Putamen (tissue), 1 donor: ENCODE results near the gene NCOA6.
A peak's percentile ranks its signal among the peaks of the same experiment; 100 is the strongest.
"Not testable (repeated sequence)": the region's sequence is repeated elsewhere in the genome, so short reads cannot be mapped to it uniquely, and the experiment has no call there.

Source experiments
- DNase-seq: peaks from one replicate; pipeline ENCODE4 v3.0.0-alpha.2; 2016; ENCODE audit warnings: low spot score

NCOA6 gene

DNA sequence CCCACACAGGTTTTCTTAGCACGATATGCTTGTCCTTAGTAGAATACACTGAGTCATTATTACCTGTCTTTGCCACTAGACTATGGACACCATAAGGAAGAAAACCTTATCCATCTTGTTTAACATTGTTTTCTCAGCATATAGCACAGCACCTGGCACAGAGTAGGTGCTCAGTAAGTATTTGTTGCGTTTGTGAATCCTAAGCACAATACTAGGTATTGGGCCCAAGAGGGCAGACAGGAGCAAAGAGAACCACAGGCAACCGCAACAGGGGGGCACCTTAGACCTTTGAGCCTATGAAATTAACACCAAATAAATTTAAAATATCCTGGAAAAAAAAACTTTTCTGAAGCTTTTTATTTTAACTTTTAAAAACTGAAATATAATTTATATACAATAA lies 3.7 kb upstream of the NCOA6 start:
- no peak for DNase-seq

DNA sequence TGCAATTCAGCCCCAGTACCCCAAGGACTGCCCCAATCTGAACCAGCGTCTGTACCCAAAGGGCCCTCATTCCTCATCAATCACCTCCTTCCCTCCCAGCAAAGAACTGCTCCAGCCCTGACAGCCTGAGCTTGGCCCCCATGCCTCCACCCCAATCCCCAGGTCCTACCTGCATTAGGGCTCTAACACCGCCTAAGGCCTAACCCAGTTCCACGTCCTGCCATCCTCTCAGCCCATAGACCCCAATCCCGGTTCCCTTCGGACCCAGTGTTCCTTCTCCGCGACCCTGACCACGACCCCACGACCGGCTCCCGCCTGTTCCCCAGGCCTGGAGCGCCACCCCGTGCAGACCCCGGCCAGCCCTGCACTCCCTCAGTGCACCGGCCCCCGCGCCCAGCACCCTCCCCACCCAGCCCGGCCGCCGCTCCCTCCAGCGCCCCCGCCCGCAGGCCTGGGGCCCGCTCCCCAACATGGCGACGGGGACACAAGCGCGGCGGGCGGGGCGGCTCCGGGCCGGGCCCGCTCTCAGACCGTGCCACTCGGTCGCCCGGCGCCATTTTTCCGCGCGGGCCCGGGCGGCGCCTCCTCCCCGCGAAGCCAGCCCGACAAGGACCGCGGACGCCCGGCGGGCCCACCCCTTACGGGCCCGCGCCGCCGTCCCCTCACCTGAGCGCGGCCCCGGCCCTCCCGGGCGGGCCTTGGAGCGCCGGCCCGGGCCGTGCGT lies 483 bp downstream of the NCOA6 start:
- peak; percentile 73 for DNase-seq

DNA sequence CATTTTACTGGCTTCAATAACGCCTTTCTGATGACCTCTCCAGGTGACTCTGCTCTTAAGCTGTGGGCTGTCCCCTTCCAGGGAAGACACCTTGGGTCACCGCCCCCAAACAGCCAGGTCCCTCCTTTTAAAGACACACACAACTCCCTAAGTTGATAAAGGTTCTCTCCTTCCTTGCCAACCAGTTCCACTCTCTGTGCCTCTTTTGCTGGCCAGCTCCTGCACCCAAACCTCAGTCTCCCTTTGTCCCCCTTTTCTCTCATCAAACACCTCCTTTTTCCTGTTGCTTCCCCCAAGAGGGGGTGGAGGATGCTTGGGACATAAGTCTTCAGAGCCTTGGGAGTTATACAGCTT lies 1.0 kb downstream of the NCOA6 start:
- peak; percentile 46 for DNase-seq

DNA sequence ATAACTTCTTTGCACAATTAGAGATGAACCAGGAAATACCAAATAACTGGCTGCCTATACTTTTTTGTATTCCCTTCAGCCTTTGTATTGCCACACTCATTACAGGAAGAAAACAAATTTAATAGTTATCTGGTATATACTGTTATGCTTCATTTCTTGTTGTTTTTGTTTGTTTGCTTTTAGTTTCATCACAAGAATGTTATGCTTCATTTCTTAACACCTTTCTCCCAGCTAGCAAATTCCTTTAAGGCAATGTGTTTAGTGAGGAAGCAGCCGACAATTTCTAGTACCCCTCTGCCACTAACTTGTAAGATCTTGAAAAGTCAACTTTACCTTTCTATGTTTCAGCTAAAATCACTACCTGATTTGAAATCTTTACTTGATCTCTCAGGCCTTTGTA lies 1.4 kb downstream of the NCOA6 start:
- DNase-seq = no peak

DNA sequence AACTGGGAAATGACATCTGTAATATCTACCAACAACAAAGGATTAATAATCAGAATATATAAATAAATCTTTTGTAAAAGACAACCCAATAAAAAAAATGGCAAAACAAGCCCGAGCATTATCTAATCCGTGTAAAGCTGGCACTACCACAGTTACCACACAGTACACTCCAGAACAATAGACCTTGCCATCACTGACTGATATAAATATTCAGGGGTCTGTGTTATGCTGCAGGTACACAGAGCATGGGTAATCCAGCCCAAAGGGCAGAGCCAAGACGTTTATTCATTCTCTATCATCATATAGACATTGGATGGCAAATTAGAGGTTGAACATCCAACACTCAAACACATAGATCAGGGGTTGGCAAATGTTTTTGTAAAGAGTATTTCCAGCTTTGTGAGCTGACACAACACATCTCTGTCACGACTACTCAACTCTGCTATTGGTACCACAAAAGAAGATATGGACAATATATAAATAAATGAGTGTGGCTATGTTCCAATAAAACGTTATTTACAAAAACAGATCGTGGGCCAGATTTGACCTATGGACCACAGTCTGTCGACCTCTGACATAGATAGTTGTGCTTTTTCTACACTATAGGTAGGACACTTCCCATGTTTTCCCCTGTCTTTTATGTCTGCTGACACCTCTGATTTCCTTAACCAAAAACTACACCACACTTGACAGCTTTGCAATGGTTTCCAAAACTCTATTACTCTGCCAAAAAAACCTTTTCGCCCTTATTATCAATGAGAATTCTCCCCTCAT lies 4.5 kb downstream of the NCOA6 start:
- peak; percentile 18 for DNase-seq

DNA sequence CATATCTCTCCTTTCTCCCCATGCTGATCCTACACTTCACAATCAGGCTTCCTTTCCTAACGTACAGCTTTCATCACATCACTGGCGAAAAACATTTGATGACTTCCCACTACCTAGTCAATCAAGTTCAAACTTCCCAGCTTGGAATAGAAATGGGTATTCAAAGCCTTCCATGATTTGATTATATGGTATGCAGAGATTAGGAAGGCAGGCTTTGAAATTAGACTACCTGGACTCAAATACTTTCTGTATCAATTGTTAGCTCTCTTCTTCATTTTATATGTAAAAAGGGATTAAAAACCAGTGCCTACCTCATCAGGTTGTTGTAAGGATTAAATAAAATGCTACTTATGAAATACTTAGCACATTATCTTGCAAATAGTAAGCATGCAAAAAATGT lies 7.7 kb downstream of the NCOA6 start:
- DNase-seq = peak; percentile 15

DNA sequence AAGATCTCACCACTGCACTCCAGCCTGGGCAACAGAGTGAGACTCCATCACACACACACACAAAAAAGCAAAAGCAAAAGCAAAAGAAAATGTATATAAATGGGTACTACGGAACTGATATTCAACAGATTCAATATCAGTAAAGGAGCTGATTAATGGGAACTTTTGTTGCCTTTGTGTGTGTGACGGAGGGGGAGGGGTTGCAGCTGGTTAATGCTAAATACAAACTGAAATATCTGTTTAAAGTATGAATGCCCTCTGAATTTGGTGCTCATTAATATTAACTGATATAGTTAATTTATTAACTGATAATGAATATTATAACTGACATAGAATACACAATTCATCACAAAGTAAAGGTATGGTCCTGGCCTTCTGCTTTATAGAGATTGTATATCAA lies 8.4 kb downstream of the NCOA6 start:
- peak; percentile 31 for DNase-seq

DNA sequence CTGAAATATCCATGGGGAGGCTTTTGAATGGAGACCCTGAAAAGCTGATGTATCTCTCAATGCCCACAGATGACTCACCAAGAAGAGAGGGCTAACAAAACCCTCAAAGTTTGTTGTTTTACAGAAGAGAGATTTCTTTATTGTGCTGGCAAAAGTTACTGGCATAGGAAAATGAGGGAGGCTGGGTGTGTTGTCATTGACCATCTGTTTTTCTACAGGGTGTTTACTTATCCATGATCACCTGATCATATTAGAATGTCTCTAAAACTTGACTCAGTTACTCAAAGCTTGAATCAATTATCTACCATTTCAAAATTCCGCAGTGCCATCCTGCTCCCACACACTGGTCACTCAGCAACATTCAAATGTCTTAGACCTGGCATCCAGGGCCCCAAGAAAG lies 9.8 kb downstream of the NCOA6 start:
- no peak for DNase-seq

DNA sequence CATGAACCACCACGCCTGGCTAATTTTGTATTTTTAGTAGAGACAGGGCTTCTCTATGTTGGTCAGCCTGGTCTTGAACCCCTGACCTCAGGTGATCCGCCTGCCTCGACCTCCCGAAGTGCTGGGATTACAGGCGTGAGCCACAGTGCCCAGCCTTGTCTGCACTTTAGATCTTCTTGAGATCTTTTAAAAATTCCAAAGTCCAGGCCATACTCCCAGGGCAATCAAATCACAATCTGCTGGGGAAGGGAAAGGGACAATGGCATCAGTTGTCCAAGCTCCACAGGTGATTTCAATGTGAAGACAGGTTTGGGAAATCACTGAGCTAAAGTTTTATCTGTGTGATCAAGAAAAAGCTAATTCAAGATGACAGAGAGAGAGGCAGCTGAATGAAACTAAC lies 16.9 kb downstream of the NCOA6 start:
- DNase-seq = no peak

DNA sequence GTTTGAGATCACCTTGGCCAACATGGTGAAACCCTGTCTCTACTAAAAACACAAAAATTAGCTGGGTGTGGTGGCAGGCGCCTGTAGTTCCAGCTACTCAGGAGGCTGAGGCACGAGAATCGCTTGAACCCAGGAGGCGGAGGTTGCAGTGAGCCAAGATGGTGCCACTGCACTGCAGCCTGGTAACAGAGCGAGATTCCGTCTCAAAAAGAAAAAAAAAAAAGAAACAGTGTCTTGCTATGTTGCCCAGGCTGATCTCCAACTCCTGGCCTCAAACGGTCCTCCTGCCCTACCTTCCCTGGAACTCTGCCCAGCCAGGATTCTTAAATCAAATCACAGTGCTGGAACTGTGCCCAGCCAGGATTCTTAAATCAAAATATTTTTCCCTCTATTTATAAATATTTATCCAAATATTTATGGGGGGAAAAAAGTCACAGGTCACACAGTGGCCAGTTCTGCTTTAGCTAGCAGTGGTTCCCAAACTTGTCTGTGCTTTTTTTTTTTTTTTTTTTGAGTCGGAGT lies 17.4 kb downstream of the NCOA6 start:
- DNase-seq = not testable (repeated sequence)

DNA sequence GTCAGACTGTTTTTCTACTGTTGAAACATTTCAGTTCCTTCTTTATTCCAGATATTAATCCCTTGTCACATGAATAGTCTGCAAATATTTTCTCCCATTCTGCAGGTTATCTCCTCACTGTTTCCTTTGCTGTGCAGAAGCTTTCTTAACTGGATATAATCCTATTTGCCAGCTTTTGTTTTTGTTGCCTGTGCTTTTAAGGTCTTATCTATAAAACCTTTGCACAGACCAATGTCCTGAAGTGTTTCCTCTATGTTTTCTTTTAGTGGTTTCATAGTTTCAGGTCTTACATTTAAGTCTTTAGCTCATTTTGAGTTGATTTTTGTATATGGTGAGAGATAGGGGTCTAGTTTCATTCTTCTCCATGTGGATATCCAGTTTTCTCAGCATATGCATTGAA lies 19.2 kb downstream of the NCOA6 start:
- DNase-seq = no peak

DNA sequence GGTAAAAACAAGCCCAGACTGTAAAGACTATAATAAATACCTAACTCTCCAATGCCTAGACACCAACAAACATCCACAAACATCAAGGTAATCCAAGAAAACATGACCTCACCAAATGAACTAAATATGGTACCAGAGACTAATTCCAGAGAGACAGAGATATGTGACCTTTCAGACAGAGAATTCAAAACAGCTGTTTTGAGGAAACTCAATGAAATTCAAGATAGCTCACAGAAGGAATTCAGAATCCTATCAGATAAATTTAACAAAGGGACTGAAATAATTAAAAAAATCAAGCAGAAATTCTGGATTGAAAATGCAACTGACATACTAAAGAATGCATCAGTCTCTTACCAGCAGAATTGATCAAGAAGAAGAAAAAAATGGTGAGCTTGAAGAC lies 26.6 kb downstream of the NCOA6 start:
- no peak for DNase-seq

DNA sequence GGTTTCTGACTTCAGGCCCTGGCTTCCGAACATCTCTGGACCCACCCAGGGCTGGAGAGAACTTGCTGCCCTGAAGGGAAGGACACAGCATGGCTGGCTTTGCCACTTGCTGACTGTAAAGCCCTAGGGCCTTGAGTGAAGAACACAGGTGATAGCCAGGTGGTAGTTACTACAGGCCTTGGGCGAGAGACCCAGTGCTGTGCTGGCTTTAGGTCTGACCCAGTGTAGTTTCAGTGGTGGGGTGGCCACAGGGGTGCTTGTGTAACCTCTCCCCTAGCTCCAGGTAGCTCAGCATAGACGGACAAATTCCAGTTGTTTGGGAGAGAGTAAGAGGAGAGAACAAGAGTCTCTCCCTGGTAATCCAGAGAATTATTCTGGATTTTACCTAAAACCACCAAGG lies 27.1 kb downstream of the NCOA6 start:
- DNase-seq = no peak

DNA sequence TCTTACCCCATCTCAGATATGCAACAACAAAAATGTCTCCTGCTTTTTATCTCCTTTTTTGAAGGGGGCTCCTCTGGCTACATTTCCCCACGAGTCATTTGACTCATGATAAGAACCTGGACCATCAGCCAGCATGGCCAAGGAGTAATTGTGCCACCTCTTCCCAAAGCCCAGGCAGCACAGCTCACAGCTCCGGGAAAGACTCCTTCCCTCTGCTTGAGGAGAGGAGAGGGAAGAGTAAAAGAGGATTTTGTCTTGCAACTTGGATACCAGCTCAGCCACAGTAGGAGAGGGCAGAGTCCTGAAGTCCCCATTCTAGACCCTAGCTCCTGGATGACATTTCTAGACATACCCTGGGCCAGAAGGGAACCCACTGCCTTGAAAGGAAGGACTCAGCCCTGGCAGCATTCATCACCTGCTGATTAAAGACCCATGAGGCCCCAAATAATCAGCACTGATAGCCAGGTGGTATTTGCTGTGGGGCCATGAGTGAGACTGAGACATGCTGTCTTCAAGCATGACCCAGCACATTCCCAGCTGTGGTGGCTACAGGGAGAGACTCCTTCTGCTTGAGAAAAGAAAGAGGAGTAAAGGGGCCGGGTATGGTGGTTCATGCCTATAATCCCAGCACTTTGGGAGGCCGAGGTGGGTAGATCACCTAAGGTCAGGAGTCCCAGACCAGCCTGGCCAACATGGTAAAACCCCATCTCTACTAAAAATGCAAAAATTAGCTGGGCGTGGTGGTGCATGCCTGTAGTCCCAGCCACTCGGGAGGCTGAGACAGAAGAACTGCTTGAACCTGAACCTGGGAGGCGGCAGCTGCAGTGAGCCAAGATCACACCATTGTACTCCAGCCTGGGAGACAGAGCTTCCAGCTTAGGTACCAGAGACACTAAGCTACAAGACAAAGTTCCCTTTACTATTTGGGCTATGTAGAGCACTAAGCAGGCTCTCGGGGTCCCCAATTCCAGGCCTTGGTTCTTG lies 28.1 kb downstream of the NCOA6 start:
- no peak for DNase-seq

DNA sequence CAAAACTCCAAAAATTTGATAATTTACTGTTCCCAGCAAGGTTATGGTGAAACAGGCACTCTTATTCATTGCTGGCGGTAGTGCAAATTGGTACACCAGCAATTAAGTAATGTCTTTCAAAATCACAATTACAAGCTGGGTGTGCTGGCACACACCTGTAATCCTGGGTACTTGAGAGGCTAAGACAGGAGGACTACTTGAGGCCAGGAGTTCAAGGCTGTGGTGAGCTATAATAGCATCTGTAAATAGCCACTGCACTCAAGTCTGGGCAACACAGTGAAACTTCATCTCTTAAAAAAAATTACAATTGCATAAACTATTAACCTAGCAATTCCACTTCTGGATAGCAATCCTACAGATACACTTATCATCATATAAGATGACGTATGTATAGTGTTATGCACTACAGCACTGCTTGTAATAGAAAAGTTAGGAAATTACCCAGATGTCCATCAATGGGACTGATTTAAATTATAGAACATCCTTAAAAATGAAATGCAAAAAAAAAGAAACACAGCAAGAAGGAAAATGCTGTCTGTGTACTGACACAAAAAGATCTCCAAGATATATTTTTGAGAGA lies 31.4 kb downstream of the NCOA6 start:
- DNase-seq = no peak

DNA sequence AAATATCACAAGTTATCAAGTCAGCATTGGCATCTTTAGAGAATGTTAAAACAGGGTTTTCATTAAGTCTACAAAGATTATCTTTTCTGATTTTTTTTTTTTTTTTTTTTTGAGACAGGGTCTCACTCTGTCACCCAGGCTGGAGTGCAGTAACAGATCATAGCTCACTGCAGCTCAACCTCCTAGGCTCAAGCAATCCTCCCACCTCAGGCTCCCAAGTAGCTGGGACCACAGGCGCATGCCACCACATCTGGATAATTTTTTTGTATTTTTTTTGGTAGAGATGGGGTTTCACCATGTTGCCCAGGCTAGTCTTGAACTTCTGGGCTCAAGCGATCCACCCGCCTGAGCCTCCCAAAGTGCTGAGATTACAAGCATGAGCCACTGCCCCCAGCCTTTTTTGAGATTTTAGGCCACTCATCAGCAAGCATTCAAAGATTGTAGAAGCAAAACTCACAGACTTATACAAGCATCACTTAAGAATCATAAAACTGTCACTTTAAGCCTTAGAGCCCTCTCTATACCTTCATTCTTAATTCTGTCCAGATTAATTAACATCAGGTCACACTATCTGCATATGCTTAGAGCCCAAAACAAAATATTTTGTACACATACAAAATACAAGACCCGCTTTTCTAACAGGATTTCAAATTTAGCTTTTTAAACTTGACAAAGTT lies 32.6 kb downstream of the NCOA6 start:
- no peak for DNase-seq

DNA sequence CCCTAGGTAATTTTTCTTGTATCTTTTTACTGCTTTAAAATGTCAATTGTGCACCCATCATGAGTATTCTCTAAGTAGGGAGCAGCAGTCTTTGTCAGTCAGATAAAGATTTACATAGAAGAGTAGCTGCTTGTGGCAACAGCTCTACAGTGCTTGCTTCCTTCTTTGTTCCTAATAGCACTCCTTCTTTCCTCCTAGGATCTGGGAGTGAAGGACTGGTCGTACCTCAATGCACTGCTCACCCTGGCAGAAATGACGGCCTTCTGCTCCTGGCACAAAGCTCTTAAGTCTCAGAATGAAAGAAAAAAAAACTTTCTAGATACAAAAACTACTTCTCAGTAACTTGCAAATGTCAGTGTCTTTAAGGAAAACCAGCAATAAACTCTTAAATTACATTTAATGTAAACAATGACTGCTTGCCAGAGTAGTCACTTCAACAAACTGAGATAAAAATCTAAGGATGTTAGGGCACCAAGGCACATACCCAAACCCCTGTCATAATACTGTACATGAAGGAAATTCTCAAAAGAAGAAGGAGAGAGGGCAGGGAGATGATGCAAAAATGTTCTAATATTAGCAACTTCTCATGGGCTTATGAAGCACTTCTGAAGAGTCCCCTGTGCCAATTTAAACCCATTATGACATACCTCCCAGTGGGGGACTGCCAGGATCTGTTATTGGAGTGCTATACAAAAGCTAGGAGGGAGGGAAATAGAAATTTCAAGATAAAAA lies 34.0 kb downstream of the NCOA6 start:
- no peak for DNase-seq

DNA sequence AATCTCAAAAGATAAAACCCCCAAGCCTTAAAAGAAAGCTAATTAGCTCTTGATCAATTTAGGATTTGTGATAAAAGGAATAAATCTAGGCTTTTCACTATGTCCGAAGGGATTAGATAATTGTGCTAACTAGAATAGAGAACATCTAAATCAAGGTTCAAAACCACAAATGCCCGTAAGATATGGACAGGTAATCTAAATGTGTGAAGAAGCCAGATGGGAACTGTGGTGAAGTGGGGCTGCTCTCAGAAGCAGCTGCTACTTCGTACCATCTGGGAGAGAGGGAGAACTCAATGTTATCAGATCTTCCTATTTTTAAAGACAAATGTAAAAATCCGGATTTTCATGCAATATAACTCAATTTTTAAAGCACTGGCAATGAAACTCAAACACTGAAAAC lies 44.2 kb downstream of the NCOA6 start:
- no peak for DNase-seq

DNA sequence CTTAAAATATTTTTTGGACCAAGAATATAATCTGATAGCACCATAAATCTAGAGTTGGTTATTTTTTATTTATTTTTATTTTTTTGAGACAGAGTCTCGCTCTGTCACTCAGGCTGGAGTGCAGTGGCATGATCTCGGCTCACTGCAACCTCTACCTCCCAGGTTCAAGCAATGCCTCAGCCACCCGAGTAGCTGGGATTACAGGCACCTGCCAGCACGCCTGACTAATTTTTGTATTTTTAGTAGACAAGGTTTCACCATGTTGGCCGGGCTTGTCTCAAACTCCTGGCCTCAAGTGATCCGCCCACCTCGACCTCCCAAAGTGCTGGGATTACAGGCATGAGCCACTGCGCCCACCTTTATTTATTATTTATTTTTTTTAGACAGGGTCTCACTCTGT lies 45.2 kb downstream of the NCOA6 start:
- not testable (repeated sequence) for DNase-seq

DNA sequence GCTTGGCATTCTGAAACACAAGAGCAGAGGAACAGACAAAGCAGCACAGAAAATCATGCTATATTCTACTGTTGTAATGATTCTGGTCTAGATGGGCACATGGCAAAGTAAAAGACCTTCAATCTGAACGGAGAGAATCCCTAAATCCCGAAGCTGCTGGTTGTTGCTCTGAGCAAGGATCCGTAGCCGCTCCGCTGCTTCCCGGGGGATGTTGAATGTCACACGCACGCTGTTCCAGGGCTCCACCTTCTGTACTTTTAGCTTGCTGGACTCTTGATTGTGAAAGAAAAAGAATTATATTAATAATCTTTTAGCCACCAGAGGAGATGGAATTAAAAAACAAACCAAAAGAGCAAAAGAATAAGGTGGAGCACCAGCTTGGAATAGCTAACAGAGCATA lies 49.3 kb downstream of the NCOA6 start:
- no peak for DNase-seq

DNA sequence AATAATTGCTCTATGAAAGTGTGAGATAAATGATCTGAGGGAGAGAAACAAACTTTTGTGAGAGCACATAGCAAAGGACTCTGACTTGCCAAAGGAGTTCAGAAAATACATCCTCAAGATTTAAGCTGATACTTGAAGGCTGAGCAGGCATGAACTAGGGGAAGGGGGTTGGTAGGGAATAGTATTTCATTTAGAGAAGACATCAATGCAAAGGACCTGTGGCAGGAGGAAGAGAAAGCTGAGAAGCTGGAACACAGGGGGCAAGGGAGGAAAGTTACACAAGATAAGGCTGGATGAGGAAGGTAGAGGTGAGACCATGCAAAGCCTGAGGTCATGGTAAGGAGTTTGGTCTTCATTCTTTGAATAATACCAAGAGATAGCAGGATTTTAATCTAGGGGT lies 50.6 kb downstream of the NCOA6 start:
- DNase-seq = no peak
